GM21390 (cell line): ENCODE data around the gene MBD1.
"Not testable (repeated sequence)": the region's sequence is repeated elsewhere in the genome, so short reads cannot be mapped to it uniquely, and the experiment has no call there.

Experiments used
- ATAC-seq: cut with Tn5 transposase; IDR thresholded peaks from one replicate; pipeline ENCODE4 v1.9.1; 2021; ENCODE audit not compliant: unreplicated experiment

The MBD1 gene

GRCh38 chr18:50274044-50274442 is 7.3 kb downstream of the MBD1 start:
- no peak for ATAC-seq

- no peak for ATAC-seq
Measured at GRCh38 chr18:50273203-50274043, 7.9 kb downstream of the MBD1 start.

- ATAC-seq = no peak
Measured at GRCh38 chr18:50272568-50272967, 8.8 kb downstream of the MBD1 start.

GRCh38 chr18:50268022-50268747 is 13.1 kb downstream of the MBD1 start:
- peak; percentile 73 for ATAC-seq

- ATAC-seq = peak; percentile 81
Measured at GRCh38 chr18:50266248-50266704, 15.0 kb downstream of the MBD1 start, which contains the start of gene CFAP53. Gene CFAP53, minus strand, starts transcription at chr18:50266495. Its CDS starts 91 bp downstream, at chr18:50266404.

DNA sequence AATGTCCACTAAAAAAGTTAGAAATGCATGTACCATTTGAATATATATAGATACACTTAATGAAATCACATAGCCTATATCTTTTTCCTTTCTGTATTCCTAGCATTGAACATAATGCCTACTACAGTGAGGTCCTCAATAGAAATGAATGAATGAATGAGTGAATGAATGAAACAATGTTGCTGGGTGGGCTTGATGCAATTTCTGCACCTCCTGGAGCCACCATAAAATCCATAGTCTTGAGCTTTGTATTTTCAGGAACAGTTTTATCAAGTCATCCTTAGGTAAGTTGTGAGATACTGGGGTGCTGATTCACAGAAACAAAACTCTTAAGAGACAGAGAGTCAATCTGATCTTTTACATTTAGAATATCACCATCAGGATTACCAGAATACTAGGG is 18.3 kb downstream of the MBD1 start:
- ATAC-seq = no peak

DNA sequence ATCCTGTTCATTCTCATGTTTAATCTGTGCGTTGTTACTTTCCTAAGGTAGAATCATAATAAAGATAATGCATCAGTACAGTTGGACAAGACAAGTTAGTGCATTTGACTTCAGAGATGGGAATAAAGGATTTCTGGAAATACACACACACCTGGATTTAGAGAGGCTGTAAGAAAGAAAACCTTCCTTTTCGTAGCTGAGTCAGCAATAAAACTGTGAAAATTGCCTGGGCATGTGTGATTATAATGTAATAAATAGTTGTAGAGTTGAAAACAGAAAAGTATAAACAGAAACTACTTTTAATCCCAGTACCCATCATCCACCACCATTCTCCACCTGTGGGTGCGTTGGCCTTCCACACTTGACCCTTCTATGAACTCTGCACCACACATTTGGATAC is 30.4 kb downstream of the MBD1 start:
- no peak for ATAC-seq

DNA sequence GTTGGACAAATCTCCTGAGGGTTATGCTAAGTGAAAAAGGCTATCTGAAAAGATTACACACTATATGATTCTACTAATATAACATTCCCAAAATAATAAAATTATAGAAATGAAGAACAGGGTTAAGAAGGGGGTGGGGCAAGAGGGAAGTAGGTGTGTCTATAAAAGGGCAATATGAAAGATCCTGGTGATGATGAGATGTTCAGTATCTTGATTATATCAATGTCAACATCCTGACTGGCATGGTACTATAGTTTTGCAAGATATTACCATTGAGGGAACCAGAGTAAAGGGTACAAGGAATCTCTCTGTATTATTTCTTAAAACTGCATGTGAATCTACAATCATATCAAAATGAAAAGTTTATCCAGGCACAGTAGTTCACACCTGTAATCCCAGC is 31.7 kb downstream of the MBD1 start:
- no peak for ATAC-seq

DNA sequence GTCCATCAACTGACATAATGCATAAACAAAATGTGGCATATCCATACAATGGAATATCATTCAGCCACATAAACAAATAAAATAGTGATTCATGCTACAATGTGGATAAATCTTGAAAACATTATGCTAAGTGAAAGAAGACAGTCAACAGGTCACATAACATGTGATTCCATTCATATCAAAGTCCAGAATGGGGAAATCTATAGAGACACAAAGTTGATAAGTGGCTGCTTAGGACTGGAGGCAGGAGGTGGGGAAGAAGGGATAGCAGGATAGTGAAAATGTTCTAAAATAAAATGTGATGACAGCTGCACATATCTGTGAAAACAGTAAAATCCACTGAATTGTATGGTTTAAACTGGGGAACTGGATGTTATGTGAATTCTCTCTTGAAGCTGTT is 33.8 kb downstream of the MBD1 start:
- no peak for ATAC-seq

- ATAC-seq = not testable (repeated sequence)
Measured at GRCh38 chr18:50241768-50242167, 39.6 kb downstream of the MBD1 start.

GRCh38 chr18:50240080-50240563 is 41.2 kb downstream of the MBD1 start:
- no peak for ATAC-seq

GRCh38 chr18:50232419-50232818 is 48.9 kb downstream of the MBD1 start:
- no peak for ATAC-seq

DNA sequence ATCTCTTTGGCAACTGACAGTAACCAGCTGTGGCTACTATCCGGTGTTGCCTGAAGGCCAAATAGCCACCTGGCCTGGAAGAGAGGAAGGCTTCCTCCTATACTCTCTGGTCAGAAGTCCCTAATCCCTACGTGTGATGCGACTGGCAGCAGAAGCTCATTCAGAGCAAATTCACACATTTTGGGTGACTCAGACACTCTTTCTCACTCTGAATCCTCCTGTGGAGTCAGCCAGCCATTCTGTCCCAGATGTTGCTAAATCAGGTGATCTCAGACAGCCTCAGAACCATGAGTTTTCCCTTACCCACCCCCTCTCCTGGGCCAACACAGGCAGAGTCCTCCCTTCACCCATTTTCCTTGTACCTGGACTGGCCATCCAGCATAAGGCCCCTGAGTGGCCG is 49.7 kb downstream of the MBD1 start:
- ATAC-seq = no peak

GRCh38 chr18:50220249-50220648 is 61.1 kb downstream of the MBD1 start:
- ATAC-seq = not testable (repeated sequence)
